HG03159 (cell line): ENCODE measurements around the gene NR4A1.
"Not testable (repeated sequence)": the region's sequence is repeated elsewhere in the genome, so short reads cannot be mapped to it uniquely, and the experiment has no call there.

ENCODE experiments used
- ATAC-seq: cut with Tn5 transposase; IDR thresholded peaks from one replicate; pipeline ENCODE4 v1.9.1; 2021; ENCODE audit warnings: mild to moderate bottlenecking, moderate library complexity; ENCODE audit not compliant: unreplicated experiment

Gene NR4A1

GRCh38 chr12:52091869-52092268, 40.6 kb downstream of the NR4A1 start:
- no peak for ATAC-seq

DNA sequence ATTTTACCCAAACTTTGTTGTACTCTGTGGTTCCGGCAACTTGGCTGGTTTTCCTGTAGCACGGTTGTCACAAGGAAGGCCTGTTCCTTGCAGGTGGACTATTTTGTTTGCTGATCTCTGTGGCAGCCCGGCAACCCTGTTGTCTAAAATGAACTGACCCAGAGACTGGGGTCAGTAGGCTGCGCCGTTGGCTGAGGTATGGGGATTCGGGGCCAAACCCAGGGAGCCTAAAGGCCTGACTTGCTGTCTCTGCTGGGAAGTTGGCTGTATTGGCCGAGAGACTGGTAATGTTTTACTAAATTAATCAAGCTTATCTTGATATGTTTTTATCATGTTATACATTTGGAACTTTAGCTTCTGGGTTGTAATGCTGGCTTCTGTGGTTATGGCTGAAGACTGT, 42.1 kb downstream of the NR4A1 start:
- ATAC-seq, result no peak

DNA sequence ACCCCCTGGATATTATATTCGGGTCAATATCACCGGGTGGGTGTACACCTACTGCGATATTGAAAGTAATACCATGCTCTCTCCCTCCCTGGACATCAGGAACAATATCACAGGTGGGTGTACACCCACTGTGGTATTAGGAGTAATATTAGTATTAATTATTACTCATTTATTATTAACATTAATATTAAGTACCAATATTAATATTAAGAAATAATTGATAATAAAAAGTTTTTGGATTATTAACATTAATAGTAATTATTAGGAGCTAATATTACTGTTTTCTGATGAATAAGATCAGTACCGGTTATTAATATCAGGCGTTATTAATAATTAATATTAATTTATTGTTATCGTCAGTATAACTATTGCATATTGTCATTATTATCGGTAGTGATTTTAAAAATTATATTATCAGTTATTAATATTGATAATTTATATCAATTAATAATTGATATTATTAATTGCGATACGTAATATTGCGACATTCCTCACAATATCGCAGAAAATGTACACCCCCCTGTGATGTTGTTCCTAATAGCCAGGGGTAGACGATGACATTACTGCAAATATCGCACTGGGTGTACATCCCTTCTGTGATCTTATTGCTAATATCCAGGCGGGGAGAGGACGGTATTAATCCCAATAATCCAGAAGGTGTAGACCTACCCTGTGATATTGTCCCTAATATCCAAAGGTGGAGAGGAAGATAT, 45.2 kb downstream of the NR4A1 start:
- no peak for ATAC-seq

- no peak for ATAC-seq
Measured at GRCh38 chr12:52097045-52097666, 45.9 kb downstream of the NR4A1 start.

DNA sequence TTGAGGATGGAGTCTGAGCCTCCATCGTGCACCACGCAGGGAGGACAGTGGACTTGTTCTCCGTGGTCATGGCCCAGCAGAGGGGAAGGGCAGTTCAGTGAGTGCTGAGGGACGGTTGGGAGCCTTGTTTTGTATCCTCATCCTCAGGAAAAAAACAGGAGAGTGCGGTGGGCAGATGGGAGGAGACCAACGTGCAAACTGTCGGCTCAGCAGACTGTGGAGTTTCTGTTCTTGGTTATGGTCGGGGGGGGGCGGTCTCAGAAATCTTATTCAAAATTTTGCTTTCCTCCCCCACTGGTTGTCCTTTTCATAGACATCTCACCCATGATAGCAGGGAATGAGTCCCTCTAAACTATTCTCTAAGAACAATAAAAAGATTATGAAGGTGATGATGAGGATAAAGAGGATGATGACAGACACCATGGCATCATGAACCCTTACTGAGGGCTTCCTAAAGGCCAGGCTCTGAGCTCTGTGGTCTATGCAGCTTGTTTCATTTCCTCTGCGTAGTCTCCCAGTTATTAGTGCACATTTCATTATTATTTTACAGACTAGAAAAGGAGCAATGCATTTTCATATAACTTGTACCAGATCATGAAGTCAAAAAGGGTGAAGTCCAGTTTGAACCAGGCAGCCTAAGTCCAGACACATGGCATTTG, 53.3 kb downstream of the NR4A1 start:
- ATAC-seq, result not testable (repeated sequence)
